Astrocyte (in vitro differentiated cells and primary cell): Measurements from ENCODE around the gene SIX3.

ENCODE experiments used
- CTCF ChIP-seq: IDR thresholded peaks from 2 replicates; pipeline ENCODE4 v1.5.1; 2011; ENCODE audit warnings: low read depth, mild to moderate bottlenecking, inconsistent platforms, low read length, moderate library complexity; ENCODE audit not compliant: insufficient read depth
- EZH2 ChIP-seq: IDR thresholded peaks from 2 replicates; pipeline ENCODE4 v1.6.1; 2012; ENCODE audit warnings: mild to moderate bottlenecking, low read length, inconsistent platforms; ENCODE audit not compliant: insufficient read depth

DNA sequence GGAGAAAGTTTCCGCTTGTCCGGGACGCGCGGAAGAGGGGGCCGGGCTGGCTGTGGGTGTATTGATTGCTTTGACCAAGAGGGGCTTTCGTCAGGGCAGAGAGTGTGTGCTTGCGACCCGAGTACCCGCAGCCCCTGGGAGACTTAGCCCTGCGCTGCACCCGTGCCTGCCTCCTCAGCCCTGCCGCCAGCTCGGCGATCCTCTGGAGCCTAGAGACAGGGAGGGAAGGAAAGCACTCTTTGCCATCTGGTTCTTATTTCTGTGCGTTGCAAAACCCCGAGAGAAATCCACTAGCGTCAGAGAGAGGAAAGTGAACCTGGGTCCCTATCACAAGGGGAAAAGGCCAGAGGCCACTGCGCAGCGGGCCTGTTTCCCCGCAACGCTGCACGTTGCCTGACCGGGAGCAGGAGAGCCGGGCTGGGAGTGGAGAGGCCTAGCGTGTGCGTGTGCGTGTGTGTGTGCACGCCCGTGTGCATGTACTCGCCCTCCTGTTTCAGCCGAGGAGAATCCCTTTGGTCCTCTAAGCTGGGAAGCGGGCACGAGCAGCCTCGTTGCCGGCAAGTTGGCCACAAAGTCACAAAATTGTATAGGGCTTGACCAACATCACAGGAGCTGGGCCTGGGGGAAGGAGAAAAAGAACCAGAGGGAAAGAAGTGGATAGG is 1.7 kb downstream of the SIX3 start:
- no peak for TF ChIP-seq EZH2
- TF ChIP-seq CTCF: no peak
